Keratinocyte (primary cell): ENCODE measurements around the gene DNAH3. TPM values are rescaled to one million over a fixed set of nuclear protein-coding genes. Genes with fewer than 3 reads are reported as not detected.

ENCODE experiments used
- DNase-seq: peaks from one replicate; pipeline ENCODE4 v3.0.0-alpha.2; 2011; ENCODE audit warnings: low read depth, missing footprints, low spot score
- FAIRE-seq: peaks from 2 replicates; lab custom pipeline; 2011; peaks lifted over from hg19 to GRCh38; lab: Jason Lieb, UNC
- H2AFZ ChIP-seq: 2 replicates; pipeline ENCODE4 v1.6.0; 2012; ENCODE audit warnings: low read length, control low read depth, inconsistent platforms; ENCODE audit not compliant: control insufficient read depth
- H3K27ac ChIP-seq: 2 replicates; pipeline ENCODE4 v1.5.1; 2011; ENCODE audit warnings: low read length; ENCODE audit not compliant: control insufficient read depth, insufficient read depth
- H3K27me3 ChIP-seq: 3 replicates; pipeline ENCODE4 v1.6.0; 2011; ENCODE audit warnings: low read length; ENCODE audit not compliant: control insufficient read depth, insufficient read depth; ENCODE audit errors: extremely low read depth
- H3K36me3 ChIP-seq, 2 experiments: 2 replicates in 1 of 2; 3 replicates in 1 of 2; pipeline ENCODE4 v1.5.1; 2011; ENCODE audit warnings: low read length in 2 of 2, mild to moderate bottlenecking in 1 of 2; ENCODE audit not compliant: control insufficient read depth in 2 of 2, insufficient read depth in 2 of 2; ENCODE audit errors: extremely low read depth in 1 of 2
- H3K4me1 ChIP-seq: 3 replicates; pipeline ENCODE4 v1.5.1; 2011; ENCODE audit warnings: low read length; ENCODE audit not compliant: control insufficient read depth, insufficient read depth; ENCODE audit errors: extremely low read depth
- H3K4me2 ChIP-seq: 3 replicates; pipeline ENCODE4 v1.6.0; 2011; ENCODE audit warnings: low read depth, low read length; ENCODE audit not compliant: control insufficient read depth, insufficient read depth; ENCODE audit errors: extremely low read depth
- H3K4me3 ChIP-seq, 3 experiments: fragments of 200-600 bp in 1 of 3; sonication (generic) in 1 of 3; 2 replicates in 2 of 3; 3 replicates in 1 of 3; pipeline ENCODE4 v1.5.1; 2011 to 2016; ENCODE audit warnings: low read length in 3 of 3, mild to moderate bottlenecking in 3 of 3, control low read depth in 2 of 3, inconsistent platforms in 1 of 3, low read depth in 1 of 3, mixed read lengths in 1 of 3, mixed run types in 1 of 3, moderate library complexity in 1 of 3; ENCODE audit not compliant: control insufficient read depth in 2 of 3, insufficient read depth in 2 of 3; ENCODE audit errors: extremely low read depth in 1 of 3
- H3K79me2 ChIP-seq: 2 replicates; pipeline ENCODE4 v1.6.0; 2012; ENCODE audit warnings: low read length; ENCODE audit not compliant: control insufficient read depth, insufficient read depth
- H3K9ac ChIP-seq: 3 replicates; pipeline ENCODE4 v1.6.0; 2011; ENCODE audit warnings: low read length; ENCODE audit not compliant: control insufficient read depth, insufficient read depth; ENCODE audit errors: extremely low read depth
- H3K9me1 ChIP-seq: 3 replicates; pipeline ENCODE4 v1.6.0; 2011; ENCODE audit warnings: low read length; ENCODE audit not compliant: control insufficient read depth, insufficient read depth; ENCODE audit errors: extremely low read depth
- H3K9me3 ChIP-seq: 2 replicates; pipeline ENCODE4 v1.5.1; 2012; ENCODE audit warnings: low read depth, low read length; ENCODE audit not compliant: control insufficient read depth
- H4K20me1 ChIP-seq: 3 replicates; pipeline ENCODE4 v1.6.0; 2011; ENCODE audit warnings: low read length; ENCODE audit not compliant: control insufficient read depth, insufficient read depth; ENCODE audit errors: extremely low read depth
- CTCF ChIP-seq, 3 experiments: IDR thresholded peaks in 1 of 3; conservative IDR thresholded peaks in 1 of 3; optimal IDR thresholded peaks in 1 of 3; 2 replicates in 2 of 3; 3 replicates in 1 of 3; pipeline versions ENCODE3 to v1.5.1; 2011; ENCODE audit warnings: low read length in 3 of 3, mild to moderate bottlenecking in 3 of 3, moderate library complexity in 2 of 3, control low read depth in 1 of 3, inconsistent platforms in 1 of 3; ENCODE audit not compliant: insufficient read depth in 2 of 3; ENCODE audit errors: extremely low read depth in 1 of 3
- EZH2 ChIP-seq: IDR thresholded peaks from one replicate; pipeline ENCODE4 v1.6.1; 2012; ENCODE audit warnings: inconsistent platforms, mild to moderate bottlenecking, low read length, moderate library complexity
- dilution Hi-C: fragments of 300-500 bp; cut with MboI; formaldehyde crosslinking; loops from one replicate; pipeline ENCODE4 v1.7.0; 2020; ENCODE audit warnings: low sequenced_read_pairs; ENCODE audit not compliant: extremely low pct_ligation_motif_present
- polyA plus RNA-seq, 5 experiments: library from polyadenylated mRNA; depleted of rRNA in 3 of 5; stranded (reverse) in 3 of 5; stranded (forward) in 1 of 5; unstranded in 1 of 5; fragments of >200 nt; gene quantifications; 1 replicate in 1 of 5; 2 replicates in 3 of 5; 3 replicates in 1 of 5; pipeline versions ENCODE4 v1.2.1 to v1.2.3, GENCODE V29; 2011 to 2012; ENCODE audit warnings: missing spikeins in 2 of 5, low read depth in 1 of 5, low replicate concordance in 1 of 5

DNAH3 gene
- polyA plus RNA-seq, 1 donor (not counting 4 experiments of a cell fraction or from before 2014, with no cell fraction given) = 1.2 TPM

- dilution Hi-C loops = no loop called here
- Histone ChIP-seq H3K4me1 (no peaks in the 10 kb centered on the region), H2AFZ (no peak overlapping the region), H3K27ac (no peak overlapping the region), H4K20me1 (no peaks in the 10 kb centered on the region), H3K36me3 (no peaks in the 10 kb centered on the region), H3K4me2 (no peak overlapping the region), H3K9me1 (no peaks in the 10 kb centered on the region), H3K27me3 (no peaks in the 10 kb centered on the region), H3K9me3 (no peaks in the 10 kb centered on the region), H3K79me2 (no peaks in the 10 kb centered on the region), H3K9ac (no peak overlapping the region), H3K4me3 (no peak overlapping the region)
- DNase-seq = no peak
- TF ChIP-seq EZH2 (no peak), CTCF (optimal IDR thresholded peaks at IDR 0.05 in 1 of 3, IDR thresholded peaks at IDR 0.05 in 1 of 3, conservative IDR thresholded peaks at IDR 0.05 in 1 of 3; ENCODE audit: extremely low read depth in 1 of 3, insufficient read depth in 2 of 3, low read length in 3 of 3) (no peak)
- no peak for FAIRE-seq
Measured at GRCh38 chr16:20928774-20929411, 221.8 kb downstream of the DNAH3 start.

GRCh38 chr16:20925751-20926150 is 224.9 kb downstream of the DNAH3 start:
- H3K4me1 ChIP-seq = no peaks in the 10 kb centered on the region
- H4K20me1 ChIP-seq = no peaks in the 10 kb centered on the region

More at GRCh38 chr16:20925751-20926150, 224.9 kb downstream of the DNAH3 start:
- TF ChIP-seq CTCF (optimal IDR thresholded peaks at IDR 0.05 in 1 of 3, IDR thresholded peaks at IDR 0.05 in 1 of 3, conservative IDR thresholded peaks at IDR 0.05 in 1 of 3; ENCODE audit: extremely low read depth in 1 of 3, insufficient read depth in 2 of 3, low read length in 3 of 3) = no peak
- no peak for TF ChIP-seq EZH2
- Histone ChIP-seq H3K9me3 (no peaks in the 10 kb centered on the region), H2AFZ (no peak overlapping the region), H3K9me1 (no peaks in the 10 kb centered on the region), H3K4me3 (no peak overlapping the region), H3K36me3 (no peaks in the 10 kb centered on the region), H3K4me2 (no peak overlapping the region), H3K79me2 (no peaks in the 10 kb centered on the region), H3K9ac (no peak overlapping the region), H3K27me3 (no peaks in the 10 kb centered on the region), H3K27ac (no peak overlapping the region)
- no peak for DNase-seq
- no peak for FAIRE-seq
- dilution Hi-C loops = no loop called here
